NCI-H82 (cell line): Measurements from ENCODE around the gene CHMP4A.

Experiments used
- DNase-seq: peaks from one replicate; lab custom pipeline; 2025; lab: John Stamatoyannopoulos, UW

CHMP4A gene

GRCh38 chr14:24195186-24196070 is 17.9 kb downstream of the CHMP4A start, which contains the start of gene TM9SF1:
Gene TM9SF1 (minus strand): TSS chr14:24195441. CDS start chr14:24195019, 422 bp downstream.
- peak; percentile 88 for DNase-seq

- no peak for DNase-seq
Observed at GRCh38 chr14:24194873-24195185, 18.5 kb downstream of the CHMP4A start.

DNA sequence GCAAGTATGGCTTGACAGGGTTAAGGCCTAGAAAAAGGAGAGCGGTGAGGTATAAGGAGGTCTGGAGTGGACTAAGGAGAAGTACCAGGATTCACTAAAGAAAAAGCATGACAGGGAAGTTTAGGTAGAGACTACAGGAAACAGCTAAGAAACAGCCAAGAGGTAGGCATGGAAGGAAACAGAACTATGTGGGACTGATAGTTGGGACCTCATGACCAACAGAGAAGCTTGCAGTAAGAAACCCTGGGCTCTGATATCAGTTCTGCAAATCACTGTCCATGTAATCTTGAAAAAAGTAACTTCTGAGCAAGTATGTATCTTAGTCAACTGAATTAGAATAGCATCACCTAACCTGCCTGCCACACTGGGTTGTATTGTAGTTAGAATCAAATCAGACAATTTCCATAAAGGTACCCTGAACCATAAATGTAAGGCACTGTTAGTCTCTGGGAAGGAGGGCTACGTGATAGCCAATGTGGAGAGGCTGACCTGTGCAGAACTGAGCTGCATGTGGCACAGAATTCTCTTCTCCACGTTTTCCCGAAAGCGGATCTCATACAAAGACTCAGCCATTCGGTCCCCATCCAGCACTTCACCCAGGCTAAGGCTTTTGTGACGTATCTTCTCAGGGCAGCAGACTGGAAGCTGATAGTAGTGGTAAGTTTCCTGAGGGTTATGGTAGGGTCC is 19.0 kb downstream of the CHMP4A start:
- DNase-seq = no peak

GRCh38 chr14:24192933-24193332 is 20.4 kb downstream of the CHMP4A start:
- no peak for DNase-seq

- DNase-seq = no peak
Observed at GRCh38 chr14:24190416-24190815, 22.9 kb downstream of the CHMP4A start.

DNA sequence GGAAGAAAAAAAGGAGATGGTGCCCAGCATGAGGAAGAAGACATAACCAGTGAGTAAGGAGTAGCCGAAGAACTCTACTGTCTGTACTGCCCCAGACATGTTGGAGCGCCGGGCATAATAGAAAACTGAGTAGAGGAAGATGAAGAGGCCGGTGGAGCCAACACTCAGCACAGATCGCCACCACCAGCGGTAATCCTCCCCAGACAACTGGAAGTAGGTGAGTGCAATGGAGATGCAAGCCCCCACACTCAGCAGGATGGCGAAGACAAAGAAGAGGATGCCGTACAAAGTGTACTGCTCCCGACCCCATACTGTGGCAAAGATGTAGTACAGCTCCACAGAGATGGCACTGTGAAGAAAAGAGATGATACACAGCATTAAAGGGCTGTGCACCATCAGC is 23.8 kb downstream of the CHMP4A start:
- no peak for DNase-seq

DNA sequence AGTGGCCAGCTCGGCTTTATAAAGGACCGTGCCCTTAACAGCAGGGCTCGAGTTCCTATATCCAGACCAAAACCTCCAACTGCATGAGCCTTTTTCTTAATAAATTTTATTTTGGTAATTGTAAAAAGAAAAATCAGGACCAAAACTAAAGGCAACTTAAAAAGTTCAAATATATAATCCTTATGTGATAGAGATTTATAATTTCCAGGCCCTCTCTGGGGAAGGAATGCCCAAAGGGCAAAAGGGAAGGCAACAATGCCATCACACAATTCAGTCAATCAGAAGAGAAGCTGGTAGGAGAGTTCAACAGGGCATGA is 24.3 kb downstream of the CHMP4A start:
- no peak for DNase-seq

- peak; percentile 98 for DNase-seq
Observed at GRCh38 chr14:24188251-24189058, 24.8 kb downstream of the CHMP4A start, which contains the start of gene IPO4. Gene IPO4 (minus strand): TSS chr14:24188816. CDS start chr14:24188787, 29 bp downstream.

DNA sequence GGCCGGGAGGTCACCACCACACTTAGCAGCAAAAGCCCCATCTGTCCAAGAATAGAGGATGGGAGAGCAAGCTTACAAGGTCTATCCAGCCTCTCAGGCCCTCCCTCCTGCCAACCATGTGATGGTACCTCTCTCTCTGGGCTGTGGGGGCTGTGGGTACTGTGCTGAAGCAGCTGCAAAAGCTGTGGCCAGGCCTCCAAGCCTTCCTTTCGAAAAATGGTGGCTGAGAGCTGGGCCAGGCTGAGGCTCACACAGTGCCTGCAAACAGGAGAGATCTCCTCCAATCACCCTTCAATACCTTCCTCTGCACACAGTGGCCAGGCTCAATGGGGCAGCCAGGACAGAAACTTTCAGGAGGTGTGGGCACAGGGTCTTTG is 25.8 kb downstream of the CHMP4A start:
- no peak for DNase-seq

DNA sequence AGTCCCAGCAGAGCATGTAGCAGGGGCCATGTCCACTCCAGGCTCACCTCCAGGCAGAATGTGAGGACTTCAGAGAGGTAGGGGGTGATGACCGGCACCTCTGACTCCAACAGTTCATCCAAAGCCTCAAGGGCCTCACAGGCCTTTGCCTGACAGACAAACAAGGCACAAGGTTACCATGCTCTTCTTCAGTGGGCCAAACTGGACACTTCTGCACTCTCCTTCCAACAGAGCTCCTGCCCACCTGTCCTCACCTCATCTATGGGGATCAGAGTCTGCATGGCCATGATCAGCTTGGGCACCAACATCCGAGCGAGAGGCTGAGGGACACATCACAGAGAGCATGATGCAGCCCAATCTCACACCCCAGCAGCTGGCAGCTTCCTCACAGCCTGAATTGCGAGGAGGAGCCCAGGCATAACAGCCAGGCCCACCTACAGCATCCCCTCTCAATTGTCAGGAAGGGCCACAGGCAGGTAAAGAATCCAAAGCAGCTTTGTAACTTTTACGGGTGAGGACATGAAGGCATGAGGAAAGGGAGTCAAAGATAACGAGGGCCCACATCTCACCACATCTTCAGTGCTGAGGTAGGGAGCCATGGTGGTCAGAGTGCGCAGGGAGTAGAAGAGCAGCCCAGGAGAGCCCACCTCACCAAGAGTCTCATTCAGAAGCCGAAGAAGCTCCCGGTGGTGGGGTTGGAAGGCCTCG is 26.3 kb downstream of the CHMP4A start:
- DNase-seq = no peak

DNA sequence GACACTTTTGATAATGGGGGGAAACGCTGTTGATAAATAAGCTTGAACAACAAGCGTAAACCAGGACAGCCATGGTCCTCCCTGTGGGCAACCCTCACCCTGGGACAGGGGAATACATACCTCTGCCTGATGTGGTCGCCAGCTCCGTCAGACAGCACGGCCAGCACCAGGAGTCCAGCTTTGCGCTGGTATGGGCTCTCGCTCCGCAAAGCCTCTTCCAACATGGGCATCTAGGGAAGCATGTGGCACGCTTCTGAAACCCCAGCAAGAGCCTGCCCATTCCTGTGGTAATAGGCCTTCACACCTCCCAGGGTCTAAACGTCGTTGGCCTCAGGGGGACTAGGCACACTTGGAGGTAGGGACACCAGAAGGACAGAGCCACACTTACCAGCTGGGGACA is 27.5 kb downstream of the CHMP4A start:
- no peak for DNase-seq

DNA sequence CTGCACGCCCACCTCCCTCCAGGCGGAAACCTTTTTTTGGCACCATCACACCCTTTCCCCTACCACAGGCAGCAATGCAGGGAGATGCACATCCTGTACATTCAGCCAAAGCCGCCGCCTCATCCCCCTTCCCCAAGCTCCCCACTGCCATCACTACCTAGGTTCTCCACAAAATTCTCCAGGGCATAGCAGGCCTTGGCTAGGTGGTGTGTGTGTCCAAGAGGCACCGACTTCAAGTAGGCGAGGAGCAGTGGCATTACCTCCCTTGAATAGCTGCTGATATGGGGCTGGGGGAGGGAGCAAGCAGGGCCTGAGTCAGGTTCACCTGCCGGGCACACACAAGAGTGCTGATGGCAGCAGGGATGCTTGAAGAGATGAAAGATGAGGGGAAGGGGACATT is 28.3 kb downstream of the CHMP4A start:
- no peak for DNase-seq

DNA sequence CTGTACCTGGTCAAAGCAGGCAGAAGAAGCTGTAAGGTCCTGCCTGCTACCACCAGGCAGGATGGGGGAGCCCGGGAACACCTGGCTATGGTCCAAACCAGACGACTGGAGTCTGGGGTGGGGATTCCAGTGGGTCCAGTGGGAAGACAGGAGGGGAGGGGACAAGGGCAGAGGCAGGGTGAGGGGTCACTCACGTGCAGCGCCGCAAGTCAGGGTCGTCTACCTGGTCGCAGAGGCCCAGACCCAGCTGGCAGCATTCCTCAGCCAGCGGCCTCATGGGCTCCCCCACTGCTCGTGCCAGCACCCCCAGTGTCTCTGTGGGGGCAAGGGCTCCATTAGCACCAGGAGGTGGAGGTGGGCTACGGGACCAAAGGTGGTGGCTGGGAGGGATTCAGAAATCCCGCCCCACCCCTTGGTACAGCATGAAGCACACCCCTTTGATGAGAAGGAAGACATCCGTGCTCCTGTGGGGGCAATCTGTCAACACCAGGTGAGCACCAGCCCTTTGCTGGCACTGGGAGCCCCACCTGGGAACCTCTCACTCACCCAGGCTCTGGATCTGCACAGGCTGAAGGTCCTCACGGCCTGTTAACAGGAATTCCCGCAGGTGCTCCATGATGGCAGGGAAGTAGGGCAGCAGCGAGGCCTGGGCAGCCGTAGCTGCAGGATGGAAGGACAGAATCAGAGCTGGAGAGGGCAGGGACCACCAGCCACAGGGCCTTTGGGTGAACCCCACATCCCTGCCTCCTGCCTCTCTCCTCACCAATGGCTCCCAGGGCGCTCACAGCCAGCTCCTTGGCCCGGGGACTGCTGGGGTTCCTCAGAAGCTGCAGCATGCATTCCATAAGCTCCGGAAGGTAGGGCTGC is 29.0 kb downstream of the CHMP4A start:
- no peak for DNase-seq

GRCh38 chr14:24183014-24183481 is 30.2 kb downstream of the CHMP4A start:
- no peak for DNase-seq

DNA sequence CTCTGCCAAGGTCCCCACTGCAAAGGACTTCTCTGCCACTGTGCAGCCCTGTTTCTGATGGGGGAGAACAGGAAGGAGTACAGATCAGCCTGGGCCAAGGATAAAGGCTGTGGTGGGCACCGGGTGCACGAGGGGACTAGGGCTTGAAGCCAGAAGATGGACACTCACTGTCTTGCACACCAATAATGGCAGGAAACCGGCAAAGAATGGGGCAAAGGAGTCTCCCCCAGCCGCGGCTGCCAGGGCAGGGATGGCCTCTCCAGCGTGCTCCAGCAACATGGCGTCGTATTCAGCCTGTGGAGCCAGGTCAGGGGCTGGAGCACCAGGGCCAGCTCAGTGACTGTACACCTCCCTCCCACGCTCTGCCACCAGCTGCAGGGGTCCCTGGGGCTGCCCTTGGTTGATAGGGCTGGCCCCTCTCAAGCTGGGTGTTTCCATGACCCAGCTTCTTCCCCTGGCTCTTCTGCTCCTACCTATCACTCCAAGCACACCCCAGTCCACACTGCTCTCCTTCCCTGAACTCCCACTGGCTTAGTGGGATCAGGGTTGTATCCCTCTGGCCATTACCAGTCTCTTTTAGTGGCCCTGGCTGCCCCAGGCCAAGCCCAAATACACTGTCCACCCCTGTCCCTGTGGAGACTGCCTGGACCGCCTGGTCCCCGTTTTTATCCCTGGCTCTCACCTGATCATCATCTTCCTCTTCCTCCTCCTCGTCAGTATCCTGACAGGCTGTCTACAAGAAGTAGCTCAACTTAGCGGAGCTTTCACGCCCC is 31.0 kb downstream of the CHMP4A start:
- DNase-seq = no peak

DNA sequence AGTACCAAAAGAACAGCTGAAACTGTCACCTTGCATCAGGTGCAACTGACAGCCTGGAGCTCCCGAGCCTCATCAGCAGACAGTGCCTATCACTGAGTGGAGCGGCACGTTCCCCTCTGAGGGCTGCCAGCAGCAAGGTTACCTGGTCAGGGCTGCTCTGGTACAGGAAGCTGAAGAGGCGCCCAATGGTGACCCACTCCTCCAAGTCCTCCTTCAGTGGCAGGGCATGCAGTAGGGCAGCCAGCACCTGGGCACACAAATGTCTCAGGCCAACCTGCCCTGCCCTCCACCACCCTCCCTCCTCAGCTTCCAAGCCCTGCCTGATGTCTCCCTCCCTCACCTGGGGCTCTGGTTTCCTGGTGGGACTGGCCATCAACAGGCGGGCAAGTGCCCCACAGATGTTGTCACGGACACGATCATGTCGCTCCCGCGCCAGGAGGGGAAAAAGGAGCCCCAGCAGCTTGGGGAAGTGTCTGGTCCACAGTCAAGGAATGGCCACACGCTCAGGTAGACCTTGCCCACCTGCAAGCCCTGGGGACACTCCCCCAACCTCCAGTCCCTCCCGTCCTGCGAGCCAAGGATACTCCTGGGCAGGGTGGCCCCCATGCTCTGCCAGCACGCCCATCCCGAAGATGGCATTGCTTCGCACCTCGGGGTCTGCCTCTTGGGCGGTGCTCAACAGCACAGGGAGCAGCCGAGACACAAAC is 31.8 kb downstream of the CHMP4A start:
- DNase-seq = no peak

- DNase-seq = no peak
Observed at GRCh38 chr14:24179961-24180796, 33.1 kb downstream of the CHMP4A start.

GRCh38 chr14:24179294-24179960 is 33.9 kb downstream of the CHMP4A start:
- peak; percentile 18 for DNase-seq
